NCI-H2196 treated with DMSO at 0.1 percent for 48 hours (cell line): Measurements from ENCODE around the gene NRAS.
A peak's percentile ranks its signal among the peaks of the same experiment; 100 is the strongest.

Experiments
- DNase-seq: peaks from one replicate; lab custom pipeline; 2025; ENCODE audit not compliant: unreplicated experiment; lab: John Stamatoyannopoulos, UW

The NRAS gene

GRCh38 chr1:114685851-114686250, 30.7 kb downstream of the NRAS start:
- no peak for DNase-seq

DNA sequence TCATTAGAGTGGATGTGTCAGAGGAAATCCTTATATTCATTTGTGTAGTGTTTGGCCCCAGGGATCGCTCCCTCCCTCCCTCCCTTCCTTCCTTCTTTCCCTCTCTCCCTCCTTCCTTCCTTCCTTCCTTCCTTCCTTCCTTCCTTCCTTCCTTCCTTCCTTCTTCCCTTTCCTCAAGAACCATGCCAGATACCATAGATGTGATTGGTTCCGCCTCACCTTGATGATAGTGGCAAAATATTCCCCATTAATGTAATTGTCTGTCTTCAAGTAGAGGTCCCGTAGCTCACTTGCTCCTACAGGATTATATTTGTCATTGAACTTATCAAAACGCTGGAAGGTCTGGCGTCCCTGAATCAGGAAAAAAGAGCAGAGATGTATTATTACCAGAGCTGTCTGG, 38.9 kb downstream of the NRAS start:
- no peak for DNase-seq

- DNase-seq, result no peak
Measured at GRCh38 chr1:114676115-114676514, 40.5 kb downstream of the NRAS start.

DNA sequence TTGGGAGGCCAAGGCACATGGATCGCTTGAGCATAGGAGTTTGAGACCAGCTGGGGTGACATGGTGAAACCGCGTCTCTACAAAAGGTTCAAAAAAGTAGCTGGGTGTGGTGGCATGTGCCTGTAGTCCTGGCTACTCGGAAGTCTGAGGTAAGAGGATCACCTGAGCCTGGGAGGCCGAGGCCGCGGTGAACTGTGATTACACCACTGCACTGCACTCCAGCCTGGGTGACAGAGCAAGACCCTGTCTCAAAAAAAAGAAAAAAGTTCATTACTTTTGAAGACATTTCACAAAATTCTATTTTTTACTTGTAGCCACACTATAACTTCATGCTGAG, 44.7 kb downstream of the NRAS start:
- no peak for DNase-seq

GRCh38 chr1:114671011-114671938, 45.3 kb downstream of the NRAS start:
- no peak for DNase-seq

- peak; percentile 67 for DNase-seq
Measured at GRCh38 chr1:114670083-114671010, 46.2 kb downstream of the NRAS start.

- DNase-seq, result no peak
Measured at GRCh38 chr1:114669562-114670082, 46.9 kb downstream of the NRAS start, which contains the start of gene DENND2C. DENND2C (minus strand) TSS chr1:114670049; CDS start chr1:114625984, 44,065 bp downstream.

DNA sequence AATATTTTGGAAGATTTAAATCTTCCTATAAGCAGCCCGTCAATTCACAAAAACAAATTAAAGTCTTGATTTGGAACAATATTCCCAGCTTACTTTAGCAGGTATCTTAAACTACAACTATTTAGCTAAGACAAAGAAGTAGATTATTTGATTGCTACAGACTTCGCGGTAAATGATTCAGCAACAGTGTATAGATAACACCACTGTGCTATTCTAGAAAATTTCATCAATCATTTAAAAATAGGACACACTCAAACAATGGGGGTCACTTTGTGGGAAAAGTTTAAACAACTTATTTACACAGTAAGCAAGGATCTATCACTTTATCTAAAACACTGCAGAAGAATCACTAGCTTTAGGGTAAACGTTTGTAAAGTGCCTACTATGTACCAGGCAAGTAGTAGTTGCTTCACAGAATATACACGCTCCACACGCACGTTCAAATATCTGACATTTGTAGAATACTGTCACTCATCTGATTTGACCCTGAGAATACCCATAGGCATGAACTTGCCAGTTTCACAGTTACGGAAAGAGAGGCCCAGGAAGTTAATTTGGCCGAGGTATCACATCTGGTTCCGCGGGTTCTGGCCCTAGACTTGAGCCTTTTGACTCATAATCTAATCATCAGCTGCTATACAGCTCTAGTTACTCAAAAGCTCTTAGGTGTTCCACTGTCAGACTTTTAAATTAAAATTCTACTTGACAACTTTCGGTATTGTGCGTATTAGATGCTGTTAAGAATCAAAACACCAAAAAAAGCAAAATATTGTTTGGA, 47.6 kb downstream of the NRAS start:
- no peak for DNase-seq

DNA sequence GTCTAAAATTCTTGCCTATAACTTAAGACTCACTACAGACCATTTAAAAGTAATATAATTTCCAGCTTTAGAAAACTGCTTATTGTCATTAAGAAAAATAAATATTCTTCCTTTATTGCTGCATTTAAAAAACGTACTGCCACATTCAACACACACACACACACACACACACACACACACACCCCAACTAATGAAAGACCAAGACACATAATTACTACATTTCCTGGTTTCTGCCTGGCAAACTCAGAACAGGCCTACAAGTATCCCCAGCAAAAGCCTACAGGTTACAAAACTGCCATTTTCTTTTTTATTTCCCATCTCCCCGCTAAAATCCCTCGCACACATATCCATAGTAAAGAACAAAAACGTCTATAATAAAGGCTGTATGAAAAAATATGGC, 48.2 kb downstream of the NRAS start:
- DNase-seq, result no peak

- DNase-seq, result no peak
Measured at GRCh38 chr1:114666954-114667353, 49.6 kb downstream of the NRAS start.

GRCh38 chr1:114660238-114660637, 56.3 kb downstream of the NRAS start:
- no peak for DNase-seq
